Endothelial cell (in vitro differentiated cells): ENCODE data around the gene ARHGAP44. TPM values are rescaled to one million over a fixed set of nuclear protein-coding genes. Genes with fewer than 3 reads are reported as not detected.

ENCODE experiments used
- DNase-seq: peaks from one replicate; pipeline ENCODE4 v3.0.0; 2021; ENCODE audit warnings: low spot score
- H3K27ac Mint-ChIP-seq: one replicate; pipeline ENCODE4 v1.8.0; 2021; ENCODE audit warnings: mixed read lengths, inconsistent platforms; ENCODE audit not compliant: unreplicated experiment
- H3K27me3 Mint-ChIP-seq: one replicate; pipeline ENCODE4 v1.8.0; 2021; ENCODE audit warnings: mild to moderate bottlenecking, moderate library complexity, mixed read lengths, inconsistent platforms; ENCODE audit not compliant: unreplicated experiment
- H3K36me3 Mint-ChIP-seq: one replicate; pipeline ENCODE4 v1.8.0; 2021; ENCODE audit warnings: mild to moderate bottlenecking, low read depth, mixed read lengths, inconsistent platforms; ENCODE audit not compliant: unreplicated experiment
- H3K4me1 Mint-ChIP-seq: one replicate; pipeline ENCODE4 v1.8.0; 2021; ENCODE audit warnings: mild to moderate bottlenecking, mixed read lengths, inconsistent platforms; ENCODE audit not compliant: unreplicated experiment
- H3K4me3 Mint-ChIP-seq: one replicate; pipeline ENCODE4 v1.8.0; 2021; ENCODE audit warnings: mild to moderate bottlenecking, mixed read lengths, inconsistent platforms; ENCODE audit not compliant: unreplicated experiment
- H3K9me3 Mint-ChIP-seq: one replicate; pipeline ENCODE4 v1.8.0; 2021; ENCODE audit warnings: mixed read lengths, inconsistent platforms; ENCODE audit not compliant: unreplicated experiment
- CTCF ChIP-seq: fragments of 200-600 bp; sonication (generic); IDR thresholded peaks from one replicate; pipeline ENCODE4 v1.5.0; 2021; ENCODE audit warnings: antibody characterized with exemption; ENCODE audit not compliant: unreplicated experiment
- long read RNA-seq: library from polyadenylated mRNA; unstranded; transcript quantifications from one replicate; pipeline ENCODE4 v2.0.0, GENCODE V29; 2020; ENCODE audit not compliant: unreplicated experiment
- total RNA-seq: library from RNA; stranded (reverse); fragmentation: NEBNext Ultra II Directional; extraction: Animal tissue kit (Norgen Biotek cat#: 25700); gene quantifications from one replicate; pipeline ENCODE4 v1.2.1, GENCODE V29; 2021; ENCODE audit not compliant: unreplicated experiment

The ARHGAP44 gene
- 11.5 TPM for total RNA-seq
- long read RNA-seq, result 0 reads

- H3K4me1 Mint-ChIP-seq, result peaks cover 12% of the 10 kb centered on the region
- peak; percentile 78 for DNase-seq
- no peaks in the 10 kb centered on the region for H3K36me3 Mint-ChIP-seq
- no peak for TF ChIP-seq CTCF
- H3K9me3 Mint-ChIP-seq, result no peaks in the 10 kb centered on the region
- no peak within 1 kb of the TSS for H3K27ac Mint-ChIP-seq
- H3K27me3 Mint-ChIP-seq, result peaks cover 2% of the 10 kb centered on the region
- peak within 1 kb of the TSS; percentile 96 for H3K4me3 Mint-ChIP-seq
Observed at GRCh38 chr17:12789481-12790248, at the start of gene ARHGAP44. TSS of gene ARHGAP44 (plus strand) at chr17:12789498. CDS start at chr17:12789839, 341 bp downstream.

- DNase-seq, result no peak
- Mint-ChIP-seq H3K27me3 (no peaks in the 10 kb centered on the region), H3K27ac (no peak overlapping the region), H3K36me3 (no peaks in the 10 kb centered on the region), H3K4me3 (no peak overlapping the region), H3K9me3 (no peaks in the 10 kb centered on the region), H3K4me1 (no peaks in the 10 kb centered on the region)
- no peak for TF ChIP-seq CTCF
Observed at GRCh38 chr17:12739500-12739899, 49.8 kb upstream of the ARHGAP44 start.

GRCh38 chr17:12743046-12743445 is 46.3 kb upstream of the ARHGAP44 start:
- Mint-ChIP-seq H3K4me3 (no peak overlapping the region), H3K27ac (no peak overlapping the region), H3K9me3 (no peaks in the 10 kb centered on the region), H3K36me3 (no peaks in the 10 kb centered on the region), H3K27me3 (peaks cover 4% of the 10 kb centered on the region), H3K4me1 (no peaks in the 10 kb centered on the region)
- TF ChIP-seq CTCF, result no peak
- no peak for DNase-seq

GRCh38 chr17:12744298-12744697 is 45.0 kb upstream of the ARHGAP44 start:
- Mint-ChIP-seq H3K27me3 (peaks cover 4% of the 10 kb centered on the region), H3K27ac (no peak overlapping the region)

More at GRCh38 chr17:12744298-12744697, 45.0 kb upstream of the ARHGAP44 start:
- Mint-ChIP-seq H3K36me3 (no peaks in the 10 kb centered on the region), H3K4me3 (no peak overlapping the region), H3K4me1 (no peaks in the 10 kb centered on the region), H3K9me3 (no peaks in the 10 kb centered on the region)
- no peak for DNase-seq
- TF ChIP-seq CTCF, result no peak
